GM21529 (cell line): ENCODE results near the gene ZSWIM7.
A peak's percentile ranks its signal among the peaks of the same experiment; 100 is the strongest.

Experiments
- ATAC-seq: cut with Tn5 transposase; IDR thresholded peaks from one replicate; pipeline ENCODE4 v1.9.1; 2021; ENCODE audit not compliant: unreplicated experiment

Gene ZSWIM7, protein sequence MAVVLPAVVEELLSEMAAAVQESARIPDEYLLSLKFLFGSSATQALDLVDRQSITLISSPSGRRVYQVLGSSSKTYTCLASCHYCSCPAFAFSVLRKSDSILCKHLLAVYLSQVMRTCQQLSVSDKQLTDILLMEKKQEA

DNA sequence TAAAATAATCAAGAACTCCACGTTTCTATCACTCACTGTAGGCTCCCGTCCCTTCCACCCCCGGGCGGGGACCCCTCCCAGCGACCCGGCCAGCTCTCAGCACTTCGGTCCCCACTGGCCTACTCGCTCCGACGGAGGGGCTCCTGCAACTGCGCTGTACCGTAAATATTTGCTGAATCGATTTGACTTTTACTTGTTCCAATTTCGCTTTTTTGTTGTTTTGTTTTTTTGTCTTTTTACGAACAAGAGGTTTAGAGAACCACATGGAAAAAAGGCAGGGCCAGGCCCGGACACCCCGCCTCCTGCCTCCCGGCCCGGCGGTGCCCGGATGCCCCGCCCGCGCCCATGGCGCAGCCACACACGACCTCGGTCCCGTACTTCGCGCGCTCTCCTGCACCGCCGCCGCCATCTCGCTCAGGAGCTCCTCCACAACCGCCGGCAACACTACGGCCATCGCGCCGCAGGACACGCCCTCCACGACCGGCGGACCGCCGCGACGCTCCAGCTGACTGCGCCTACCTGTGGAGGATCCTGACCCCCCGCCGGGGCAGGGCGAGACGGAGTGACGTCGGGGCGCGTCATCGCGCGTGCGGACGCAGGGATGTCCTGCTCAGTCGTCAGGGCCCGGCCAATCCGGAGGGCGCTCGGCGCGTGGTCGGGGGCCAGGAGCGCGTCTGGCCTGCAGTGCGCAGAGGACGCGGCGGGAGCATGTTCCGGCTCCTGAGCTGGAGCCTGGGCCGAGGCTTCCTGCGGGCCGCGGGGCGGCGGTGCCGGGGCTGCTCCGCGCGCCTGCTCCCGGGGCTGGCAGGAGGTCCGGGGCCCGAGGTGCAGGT, at the start of gene ZSWIM7, which contains the start of gene TTC19:
Gene ZSWIM7, minus strand, starts transcription at position 564 of the 833 bp plus-strand sequence. Its CDS starts 110 bp downstream, at position 454.
Gene TTC19, plus strand, starts transcription at position 684 of the 833 bp plus-strand sequence. Its CDS starts 25 bp downstream, at position 709.
- ATAC-seq = peak; percentile 95

DNA sequence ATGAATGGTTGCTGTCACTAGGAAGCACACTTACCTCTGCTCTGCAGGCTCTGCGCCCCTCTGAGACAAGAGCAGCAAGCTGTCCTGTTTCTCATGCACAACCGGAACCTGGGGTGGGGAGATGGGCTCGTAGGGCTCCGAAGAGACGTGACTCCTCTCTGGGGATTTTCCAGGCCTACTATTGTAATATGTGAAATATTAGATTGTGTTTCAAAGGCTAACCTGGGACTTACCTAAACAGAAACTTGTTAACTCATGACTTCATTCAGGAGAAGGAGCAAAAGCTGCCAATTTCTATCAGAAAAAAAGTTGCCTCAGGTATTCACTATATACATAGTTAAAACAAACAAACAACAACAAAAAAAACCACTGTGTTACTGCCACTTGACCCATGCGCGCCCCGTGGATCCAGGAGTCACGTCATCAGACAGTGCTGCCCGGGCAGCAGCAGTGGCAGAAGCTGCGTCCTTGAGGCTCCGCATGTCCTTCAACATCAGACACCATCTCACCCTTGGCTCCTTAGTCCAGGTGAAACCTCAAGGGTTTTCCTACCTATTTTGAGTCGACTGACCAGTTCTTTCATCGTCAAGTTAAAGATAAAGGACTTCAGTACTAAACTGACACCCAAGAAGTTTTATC, 49.4 kb upstream of the ZSWIM7 start:
- no peak for ATAC-seq

DNA sequence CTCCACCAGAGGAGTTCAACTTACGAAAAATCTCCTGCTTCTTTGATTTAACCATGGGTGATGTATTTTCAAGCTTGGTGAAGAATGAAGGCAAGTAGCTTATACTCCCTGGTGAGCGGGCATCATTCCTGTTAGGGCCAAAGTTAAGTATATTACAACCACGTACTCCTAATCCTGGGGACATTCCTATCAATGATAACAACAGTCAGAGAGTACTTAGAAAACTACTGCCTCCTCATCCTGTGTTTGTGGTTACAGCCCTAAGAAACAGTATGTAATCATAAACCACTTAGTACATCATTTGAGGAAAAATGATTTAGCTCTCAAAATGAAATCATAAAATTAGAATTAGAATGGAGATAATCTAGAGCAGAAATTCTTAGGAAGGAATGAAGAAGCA, 47.5 kb upstream of the ZSWIM7 start:
- ATAC-seq = no peak

DNA sequence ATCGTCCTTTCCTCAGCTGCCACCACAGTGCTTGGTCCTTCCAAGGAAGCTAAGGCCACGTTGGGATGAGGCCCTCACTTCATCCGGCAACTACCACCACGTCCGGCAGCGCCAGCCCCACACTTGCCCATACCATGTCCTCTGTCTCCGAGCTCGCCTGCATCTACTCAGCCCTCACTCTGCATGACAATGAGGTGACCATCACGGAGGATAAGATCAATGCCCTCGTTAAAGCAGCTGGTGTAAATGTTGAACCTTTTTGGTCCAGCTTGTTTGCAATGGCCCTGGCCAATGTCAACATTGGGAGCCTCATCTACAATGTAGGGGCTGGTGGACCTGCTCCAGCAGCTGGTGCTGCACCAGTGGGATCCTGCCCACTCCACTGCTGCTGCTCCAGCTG, 45.0 kb upstream of the ZSWIM7 start:
- no peak for ATAC-seq

DNA sequence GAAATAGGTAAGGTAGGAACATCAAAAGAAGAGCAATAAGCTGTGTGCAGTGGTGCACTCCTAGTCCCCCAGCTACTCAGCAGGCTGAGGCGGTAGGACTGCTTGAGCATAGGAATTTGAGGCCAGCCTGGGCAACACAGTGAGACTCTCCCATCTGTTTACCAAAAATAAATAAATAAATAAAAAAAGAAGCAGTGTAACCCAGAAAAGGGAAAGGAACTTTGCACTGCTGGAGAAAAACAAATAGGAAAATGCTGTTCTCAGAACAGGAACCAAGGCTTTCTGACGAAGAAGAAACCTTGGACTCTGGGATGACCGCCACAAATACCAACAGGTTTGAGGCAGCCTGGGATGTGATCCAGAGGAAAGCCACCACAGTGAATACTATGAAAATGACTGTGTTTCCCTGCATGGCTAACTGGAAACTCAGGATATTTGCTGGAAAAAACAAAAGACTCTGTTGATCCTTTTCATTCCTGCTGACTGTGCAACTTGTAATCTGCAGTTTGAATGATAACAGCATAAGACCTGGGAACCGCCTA, 41.3 kb upstream of the ZSWIM7 start:
- ATAC-seq = no peak

DNA sequence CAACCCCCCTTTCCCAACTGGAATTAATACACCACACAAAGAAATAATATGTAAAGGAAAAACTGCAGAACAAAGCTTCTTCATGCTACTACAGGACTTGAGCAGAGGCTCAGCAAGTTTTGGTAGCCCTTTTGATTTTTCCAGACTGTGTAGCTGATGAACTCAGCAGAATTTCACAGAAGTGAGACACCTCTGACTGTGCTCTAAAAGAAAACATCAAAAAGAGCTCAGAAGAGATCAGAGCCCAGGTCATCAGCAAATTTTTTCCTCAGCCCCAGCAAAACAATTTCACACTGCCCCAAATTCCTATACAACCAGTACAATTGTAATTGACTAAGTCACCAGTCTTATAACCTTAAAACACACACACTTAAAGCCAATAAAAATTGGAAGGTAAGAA, 38.1 kb upstream of the ZSWIM7 start:
- ATAC-seq = no peak

DNA sequence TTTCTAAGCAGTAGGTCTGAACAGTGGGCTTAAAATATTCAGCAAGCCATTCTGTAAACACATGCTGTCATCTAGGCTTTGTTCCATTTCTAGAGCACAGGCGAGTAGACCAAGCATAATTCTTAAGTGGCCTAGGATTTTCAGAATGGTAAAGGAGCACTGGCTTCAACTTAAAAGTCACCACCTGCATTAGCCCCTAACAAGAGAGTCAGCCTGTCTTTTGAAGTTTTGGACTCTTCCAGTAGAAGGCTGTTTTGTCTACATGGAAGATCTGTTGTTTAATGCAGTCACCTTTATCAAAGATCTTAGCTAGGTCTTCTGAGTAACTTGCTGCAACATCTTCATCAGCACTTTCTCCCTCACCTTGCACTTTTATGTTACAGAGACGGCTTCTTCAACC, 36.8 kb upstream of the ZSWIM7 start:
- no peak for ATAC-seq

DNA sequence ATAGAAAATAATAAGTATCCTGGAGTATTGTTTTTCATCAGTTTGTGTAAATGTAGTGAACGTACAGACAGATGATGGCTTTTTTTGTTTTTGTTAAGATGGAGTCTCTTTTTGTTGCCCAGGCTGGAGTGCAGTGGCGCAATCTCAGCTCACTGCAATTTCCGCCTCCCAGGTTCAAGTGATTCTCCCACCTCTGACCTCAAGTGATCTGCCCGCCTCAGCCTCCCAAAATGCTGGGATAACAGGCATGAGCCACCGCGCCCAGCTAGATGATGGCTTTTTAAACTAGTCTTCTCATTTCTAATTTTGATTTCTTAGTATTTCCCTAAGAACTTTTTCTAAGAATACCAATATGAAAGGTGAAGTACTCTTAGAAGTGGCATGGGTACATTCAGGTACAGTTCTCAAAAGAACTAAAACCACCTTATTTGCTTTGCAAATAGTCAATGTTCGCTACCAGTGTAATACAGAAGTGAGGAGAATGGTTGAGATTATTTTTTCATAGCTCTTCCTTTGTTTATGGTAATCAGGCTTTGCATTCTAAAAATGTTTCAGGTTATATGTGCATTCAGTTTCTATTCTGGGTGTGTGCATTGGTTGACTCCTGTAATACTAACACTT, 34.3 kb upstream of the ZSWIM7 start:
- ATAC-seq = no peak

DNA sequence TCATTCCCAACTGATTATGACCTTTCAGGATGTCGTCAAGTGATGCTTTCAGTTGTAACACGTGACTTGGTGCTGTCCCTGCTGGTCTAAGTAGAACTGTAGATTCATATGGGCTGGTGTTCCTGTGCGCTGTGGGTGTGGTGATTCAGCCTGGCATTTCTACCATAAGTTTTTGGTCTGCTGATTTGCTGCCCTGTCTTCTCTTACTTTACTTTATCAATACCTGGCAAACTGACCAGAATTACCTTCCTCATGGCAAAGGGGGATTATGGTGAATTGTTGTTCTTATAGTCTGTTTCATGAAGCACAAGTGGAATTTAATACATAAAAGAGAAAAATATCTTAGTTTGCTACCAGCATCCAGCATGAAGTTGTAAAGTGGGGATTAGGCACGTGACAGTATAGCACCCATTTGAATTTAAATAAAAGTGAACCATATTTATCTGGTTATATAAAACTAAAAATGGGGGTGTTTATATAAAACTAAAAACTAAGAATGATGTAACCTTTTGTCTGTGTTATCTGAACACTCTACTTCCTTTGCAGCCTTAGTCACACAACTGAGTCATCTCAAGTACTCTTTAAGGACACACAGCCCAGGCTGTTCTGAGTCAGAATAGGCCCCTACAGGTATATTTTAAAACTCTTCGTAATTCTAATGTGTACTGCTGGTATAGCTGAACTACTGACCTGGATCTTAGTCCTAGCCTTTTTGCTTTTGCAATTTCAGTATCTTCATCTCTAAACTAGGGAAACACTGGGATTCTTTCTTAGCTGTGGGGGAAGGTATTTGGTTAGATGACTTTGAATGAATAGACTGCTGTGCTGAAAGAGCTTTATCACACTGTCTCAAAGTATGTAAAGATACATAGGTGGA, 28.4 kb upstream of the ZSWIM7 start:
- peak; percentile 95 for ATAC-seq

DNA sequence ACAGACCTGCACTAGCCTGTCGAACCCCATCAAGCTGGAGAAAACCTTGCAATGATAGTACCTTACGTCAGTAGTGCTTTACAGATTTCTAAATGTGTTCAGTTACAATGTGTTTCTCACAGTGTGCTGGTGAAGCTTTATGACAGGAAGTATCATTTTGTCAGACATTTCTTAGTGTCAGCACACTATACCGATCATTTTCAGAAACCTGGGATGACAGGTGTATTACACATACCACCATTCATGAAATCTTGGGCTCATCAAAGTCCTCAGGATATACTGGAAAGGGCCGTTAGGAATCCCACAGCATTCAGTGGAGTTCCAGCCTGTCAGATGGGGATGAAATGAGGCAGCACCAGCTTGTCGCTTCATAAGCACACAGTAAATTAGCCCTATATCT, 27.4 kb upstream of the ZSWIM7 start:
- ATAC-seq = no peak

DNA sequence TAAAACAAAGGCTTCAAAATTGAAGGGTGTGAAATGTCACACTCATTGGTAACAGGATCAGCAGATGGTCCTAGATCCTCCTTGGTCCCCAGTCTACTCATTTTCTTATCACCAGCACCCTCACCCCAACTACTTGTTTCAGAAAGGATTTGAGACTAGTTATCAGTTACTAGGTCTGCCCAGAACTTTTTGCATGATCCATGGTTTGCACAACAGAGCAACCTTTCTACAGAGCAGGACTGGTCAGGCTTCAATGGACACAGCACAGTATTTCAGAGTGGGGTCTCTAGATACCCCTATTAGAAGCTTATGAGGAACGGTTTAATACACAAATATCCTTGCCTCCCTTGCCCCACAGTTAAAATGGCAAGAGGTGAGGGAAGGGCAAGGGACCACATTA, 25.7 kb upstream of the ZSWIM7 start:
- no peak for ATAC-seq

DNA sequence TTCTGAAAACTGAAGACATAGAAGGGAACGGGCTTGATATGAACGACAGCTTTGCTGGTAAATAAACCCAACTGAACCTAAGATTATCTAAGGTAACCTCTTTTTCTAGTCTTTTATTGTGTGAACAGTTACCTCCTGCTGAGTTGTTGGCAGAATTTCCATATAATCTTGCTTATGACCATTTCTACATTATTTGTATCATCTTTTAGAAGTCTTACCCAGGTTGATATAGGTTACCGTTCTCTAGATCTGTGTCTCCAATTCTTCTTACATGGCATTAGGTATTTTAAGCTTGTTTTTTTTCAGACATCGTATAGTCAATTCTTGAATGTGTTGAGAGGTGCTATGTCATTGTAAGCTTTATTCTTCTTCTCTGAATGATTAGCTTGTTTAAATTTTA, 24.4 kb upstream of the ZSWIM7 start:
- ATAC-seq = no peak

DNA sequence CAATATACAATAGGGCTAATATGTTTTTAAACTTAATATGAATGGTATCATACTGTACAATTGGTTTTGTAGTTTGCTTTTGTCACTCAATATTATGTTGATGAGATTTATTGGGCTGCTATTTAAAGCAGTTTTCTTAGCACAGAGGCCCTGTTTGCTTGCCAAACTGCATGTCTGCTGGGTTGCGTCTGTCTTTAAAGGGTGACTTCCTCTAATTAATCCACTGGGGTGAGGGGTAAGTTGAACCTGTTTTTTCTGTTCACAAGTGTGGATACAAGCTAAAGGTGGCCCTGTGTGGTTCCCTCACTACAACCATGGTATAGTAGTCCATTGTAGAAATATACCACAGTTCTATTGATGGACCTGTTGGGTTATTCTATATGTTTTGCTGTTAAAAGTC, 19.8 kb upstream of the ZSWIM7 start:
- no peak for ATAC-seq

DNA sequence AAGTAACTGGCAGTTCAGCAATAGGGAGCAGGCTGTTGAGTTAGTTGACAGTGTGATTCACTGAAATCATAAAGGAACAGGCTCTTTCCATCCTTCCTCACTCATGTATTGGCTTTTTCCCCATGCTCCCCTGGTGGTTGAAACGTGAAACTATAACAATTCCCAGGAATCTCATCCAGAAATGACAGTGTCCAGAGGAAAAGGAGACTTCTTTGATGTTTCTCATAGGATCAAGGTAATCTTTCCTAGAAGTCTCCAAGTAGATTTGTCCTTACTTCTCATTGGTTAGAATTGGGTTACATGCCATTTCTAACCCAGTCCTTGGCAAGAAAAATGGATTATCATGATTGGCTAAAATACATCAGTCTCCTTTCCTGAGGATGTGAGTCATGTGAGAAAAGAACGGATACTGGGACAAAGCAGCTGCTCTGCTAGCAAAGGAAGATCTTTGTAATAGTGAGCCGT, 14.5 kb upstream of the ZSWIM7 start:
- ATAC-seq = no peak

DNA sequence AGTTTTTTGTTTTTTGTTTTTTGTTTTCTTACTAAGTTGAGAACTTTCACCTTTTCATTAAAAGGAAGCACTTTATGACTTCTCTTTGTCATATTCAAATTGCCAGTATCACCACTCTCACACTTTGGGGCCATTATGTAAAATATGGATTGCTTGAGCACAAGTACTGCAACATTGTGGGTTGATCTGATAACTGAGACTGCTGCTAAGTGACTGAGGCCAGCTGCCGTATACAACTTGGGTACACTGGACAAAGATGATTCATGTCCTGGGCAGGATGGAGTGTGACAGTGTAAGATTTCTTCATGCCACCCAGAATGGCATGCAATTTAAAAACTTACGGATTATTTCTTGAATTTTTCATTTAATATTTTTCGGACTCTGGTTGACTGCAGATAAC, 7.9 kb upstream of the ZSWIM7 start:
- no peak for ATAC-seq

DNA sequence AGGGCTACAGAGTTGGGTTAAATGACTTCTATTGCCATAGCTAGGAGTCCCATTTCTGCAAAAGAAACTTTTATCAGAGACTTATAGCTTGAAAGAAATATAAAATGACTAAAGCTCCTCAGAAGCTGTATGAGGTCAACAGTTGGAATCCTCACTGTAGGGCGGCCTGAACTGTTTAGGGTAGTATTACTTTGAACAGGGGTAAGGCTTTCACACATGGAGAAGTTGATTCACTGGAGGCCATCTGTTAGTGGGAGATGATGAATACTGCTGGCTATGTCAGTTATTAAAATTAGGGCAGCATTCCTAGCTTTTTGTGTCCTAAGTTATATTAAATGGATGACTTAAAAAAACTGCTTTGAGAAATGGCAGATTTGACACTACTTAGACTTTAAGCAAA, 6.1 kb upstream of the ZSWIM7 start:
- ATAC-seq = no peak

DNA sequence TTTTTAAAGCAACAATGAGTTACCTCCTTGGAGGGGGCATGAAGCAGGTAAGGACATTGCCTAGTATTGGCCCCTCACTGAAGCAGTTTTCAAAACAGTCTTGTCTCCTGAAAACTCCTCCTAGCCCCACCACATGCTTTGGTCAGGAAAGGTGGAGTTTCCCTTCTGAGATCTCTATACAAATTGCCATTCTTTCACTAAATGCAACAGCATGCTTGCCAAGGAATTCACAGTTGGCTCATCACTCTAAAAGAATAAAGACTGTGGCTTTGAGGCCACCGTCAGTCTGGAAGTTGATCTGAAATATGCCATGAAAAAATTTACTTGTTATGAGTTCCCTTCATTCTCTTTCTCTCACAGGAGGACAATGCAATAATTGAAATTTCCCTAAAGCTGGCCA, 4.3 kb upstream of the ZSWIM7 start:
- ATAC-seq = no peak

DNA sequence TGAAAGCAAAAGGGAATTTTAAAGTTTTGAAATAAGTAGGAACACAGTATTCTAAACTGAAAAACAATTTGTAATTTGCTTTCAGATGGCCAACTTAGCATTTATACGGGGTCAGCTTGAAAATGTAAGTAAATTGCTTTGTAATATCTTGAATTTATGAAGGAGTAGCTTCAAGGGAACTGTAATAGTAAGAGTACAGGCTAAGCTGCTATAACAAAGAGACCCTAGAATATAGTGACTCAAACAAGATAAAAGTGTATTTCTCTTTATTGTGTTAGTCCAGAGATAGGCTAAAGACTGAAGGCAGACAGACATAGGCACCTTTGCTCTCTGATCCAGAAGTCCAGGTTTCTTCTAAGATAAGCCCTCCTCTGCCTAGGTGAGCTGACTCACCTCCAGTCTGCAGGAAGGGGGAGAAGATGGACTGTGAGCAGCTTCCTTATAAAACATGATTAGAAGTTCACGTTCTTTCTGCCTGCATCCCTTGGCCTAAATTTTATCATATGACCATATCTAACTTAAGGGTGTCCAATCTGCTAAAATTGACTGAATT, 3.3 kb upstream of the ZSWIM7 start:
- ATAC-seq = no peak

DNA sequence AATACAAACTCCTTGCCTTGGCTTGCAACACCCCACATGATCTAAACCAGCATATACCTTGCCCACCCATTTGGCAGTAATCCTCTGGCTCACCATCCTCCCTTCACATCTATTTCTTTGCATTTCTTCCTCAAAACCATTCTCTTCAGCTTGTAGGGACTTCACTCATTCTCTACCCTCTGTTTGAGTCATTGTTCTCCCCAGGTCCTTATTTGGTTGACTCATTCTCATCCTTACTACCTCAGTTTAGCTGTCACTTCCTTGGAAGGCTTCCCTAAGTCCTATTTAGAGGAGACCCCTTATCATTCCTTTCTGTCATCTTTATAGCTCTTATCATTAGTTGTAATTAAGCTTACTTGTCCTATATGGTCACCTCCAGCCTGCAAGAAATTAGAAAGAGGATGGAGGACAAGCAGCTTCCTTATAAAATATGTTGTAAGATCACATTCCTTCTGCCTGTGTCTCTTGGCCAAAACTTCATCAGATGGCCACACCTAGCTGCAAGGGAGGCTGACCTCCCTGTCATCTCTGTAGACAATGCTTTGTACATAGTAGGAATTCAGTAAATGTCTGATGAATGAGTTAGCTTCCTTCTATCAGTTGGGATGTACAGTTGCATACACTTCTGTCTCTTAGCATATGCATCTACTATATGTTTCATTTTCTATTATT, 1.9 kb upstream of the ZSWIM7 start:
- ATAC-seq = no peak
